HepG2 (cell line): ENCODE measurements around the gene FAIM. TPM values are rescaled to one million over a fixed set of nuclear protein-coding genes. Genes with fewer than 3 reads are reported as not detected.
A peak's percentile ranks its signal among the peaks of the same experiment; 100 is the strongest.

Experiments used
- ATRX ChIP-seq: sonication (generic); formaldehyde crosslinking; IDR thresholded peaks from 2 replicates; pipeline ENCODE4 v1.4.0; 2020; ENCODE audit warnings: missing genetic modification reagents, borderline replicate concordance
- CAMTA2 ChIP-seq: sonication (generic); formaldehyde crosslinking; IDR thresholded peaks from 2 replicates; pipeline ENCODE4 v1.4.0; 2020; ENCODE audit warnings: mild to moderate bottlenecking, missing genetic modification reagents, borderline replicate concordance
- CENPBD1 ChIP-seq: sonication (generic); formaldehyde crosslinking; IDR thresholded peaks from 2 replicates; pipeline ENCODE4 v1.8.0; 2022; ENCODE audit warnings: missing genetic modification reagents, low read depth, mild to moderate bottlenecking, borderline replicate concordance
- CHD2 ChIP-seq: IDR thresholded peaks from 2 replicates; pipeline ENCODE4 v1.6.1; 2011; ENCODE audit warnings: low read depth, low read length, improper control_type of control experiment
- EED ChIP-seq: sonication (generic); formaldehyde crosslinking; IDR thresholded peaks from 2 replicates; pipeline ENCODE4 v1.5.0; 2020; ENCODE audit warnings: mild to moderate bottlenecking, missing genetic modification reagents
- ETV5 ChIP-seq: IDR thresholded peaks from 2 replicates; pipeline ENCODE4 v1.6.1; 2018; ENCODE audit warnings: missing biosample characterization, missing genetic modification reagents, inconsistent platforms, borderline replicate concordance
- MEF2D ChIP-seq: sonication (generic); formaldehyde crosslinking; IDR thresholded peaks from 2 replicates; pipeline ENCODE4 v1.5.1; 2020; ENCODE audit warnings: mild to moderate bottlenecking, missing genetic modification reagents
- RAD21 ChIP-seq: fragments of 450-650 bp; formaldehyde crosslinking; IDR thresholded peaks from 2 replicates; pipeline ENCODE4 v1.5.0; 2020; ENCODE audit warnings: mild to moderate bottlenecking
- RCOR2 ChIP-seq: IDR thresholded peaks from 2 replicates; pipeline ENCODE4 v1.6.1; 2016; ENCODE audit warnings: missing biosample characterization, missing genetic modification reagents
- XRCC5 ChIP-seq: fragments of 200-400 bp; formaldehyde crosslinking; optimal IDR thresholded peaks from 2 replicates; pipeline ENCODE3; 2017; ENCODE audit warnings: mild to moderate bottlenecking, low read length
- ZHX1 ChIP-seq: sonication (generic); formaldehyde crosslinking; IDR thresholded peaks from 2 replicates; pipeline ENCODE4 v1.8.1; 2022; ENCODE audit warnings: low read depth, mild to moderate bottlenecking, missing genetic modification reagents
- ZKSCAN1 ChIP-seq: fragments of 150-350 bp; IDR thresholded peaks from 2 replicates; pipeline ENCODE4 v1.6.1; 2014; ENCODE audit warnings: low read length
- ZNF17 ChIP-seq: sonication (generic); formaldehyde crosslinking; IDR thresholded peaks from 2 replicates; pipeline ENCODE4 v1.5.0; 2020; ENCODE audit warnings: mild to moderate bottlenecking, missing genetic modification reagents
- ZNF30 ChIP-seq: sonication (generic); formaldehyde crosslinking; IDR thresholded peaks from 2 replicates; pipeline ENCODE4 v1.5.0; 2020; ENCODE audit warnings: mild to moderate bottlenecking, missing genetic modification reagents
- ZNF335 ChIP-seq: sonication (generic); formaldehyde crosslinking; IDR thresholded peaks from 2 replicates; pipeline ENCODE4 v1.4.0; 2020; ENCODE audit warnings: missing genetic modification reagents
- ZNF451 ChIP-seq: sonication (generic); formaldehyde crosslinking; IDR thresholded peaks from 2 replicates; pipeline ENCODE4 v1.5.0; 2020; ENCODE audit warnings: mild to moderate bottlenecking, missing genetic modification reagents
- ZNF484 ChIP-seq: sonication (generic); formaldehyde crosslinking; IDR thresholded peaks from 2 replicates; pipeline ENCODE4 v1.5.1; 2020; ENCODE audit warnings: mild to moderate bottlenecking, low read depth, missing genetic modification reagents, borderline replicate concordance
- ZNF564 ChIP-seq: sonication (generic); formaldehyde crosslinking; IDR thresholded peaks from 2 replicates; pipeline ENCODE4 v1.8.1; 2023; ENCODE audit warnings: mild to moderate bottlenecking, missing genetic modification reagents
- ZNF598 ChIP-seq: sonication (generic); formaldehyde crosslinking; IDR thresholded peaks from 2 replicates; pipeline ENCODE4 v1.5.1; 2020; ENCODE audit warnings: mild to moderate bottlenecking, missing genetic modification reagents, borderline replicate concordance
- ZSCAN30 ChIP-seq: sonication (generic); formaldehyde crosslinking; IDR thresholded peaks from 2 replicates; pipeline ENCODE4 v1.5.0; 2020; ENCODE audit warnings: mild to moderate bottlenecking, missing genetic modification reagents
- ZZZ3 ChIP-seq: sonication (generic); formaldehyde crosslinking; IDR thresholded peaks from 2 replicates; pipeline ENCODE4 v1.4.0; 2020; ENCODE audit warnings: missing genetic modification reagents, mild to moderate bottlenecking, borderline replicate concordance
- polyA plus RNA-seq, 8 experiments: library from polyadenylated mRNA; depleted of rRNA in 3 of 8; stranded (reverse) in 7 of 8; unstranded in 1 of 8; fragments of >200 nt; fragmentation: Illumina TruSeq in 4 of 8; extraction: Trizol in 4 of 8; gene quantifications; 2 replicates each; pipeline versions ENCODE4 v1.2.1 to v1.2.3, GENCODE V29; 2011 to 2016; ENCODE audit warnings: low read depth in 4 of 8, missing spikeins in 1 of 8, mixed read lengths in 1 of 8; ENCODE audit not compliant: insufficient read depth in 1 of 8
- total RNA-seq, 5 experiments: library from RNA; depleted of rRNA; stranded (reverse); fragments of >200 nt; fragmentation: Illumina TruSeq; extraction: Trizol; gene quantifications; 2 replicates each; pipeline ENCODE4 v1.2.3, GENCODE V29; 2016; ENCODE audit warnings: low read depth in 1 of 5
- TF ChIP-seq, protein P1 (sequence below): sonication (generic); formaldehyde crosslinking; IDR thresholded peaks from 2 replicates; pipeline ENCODE4 v1.4.0; 2020; ENCODE audit warnings: mild to moderate bottlenecking, missing genetic modification reagents
- TF ChIP-seq, protein P2 (sequence below): sonication (generic); formaldehyde crosslinking; IDR thresholded peaks from 2 replicates; pipeline ENCODE4 v1.8.0; 2022; ENCODE audit warnings: missing genetic modification reagents, mild to moderate bottlenecking, moderate library complexity, borderline replicate concordance

FAIM gene
- total and polyA plus RNA-seq, 2 of the 13 experiments (the other 11 are each of a cell fraction or from before 2014, with no cell fraction given), result 4.3 to 25.8 TPM

DNA sequence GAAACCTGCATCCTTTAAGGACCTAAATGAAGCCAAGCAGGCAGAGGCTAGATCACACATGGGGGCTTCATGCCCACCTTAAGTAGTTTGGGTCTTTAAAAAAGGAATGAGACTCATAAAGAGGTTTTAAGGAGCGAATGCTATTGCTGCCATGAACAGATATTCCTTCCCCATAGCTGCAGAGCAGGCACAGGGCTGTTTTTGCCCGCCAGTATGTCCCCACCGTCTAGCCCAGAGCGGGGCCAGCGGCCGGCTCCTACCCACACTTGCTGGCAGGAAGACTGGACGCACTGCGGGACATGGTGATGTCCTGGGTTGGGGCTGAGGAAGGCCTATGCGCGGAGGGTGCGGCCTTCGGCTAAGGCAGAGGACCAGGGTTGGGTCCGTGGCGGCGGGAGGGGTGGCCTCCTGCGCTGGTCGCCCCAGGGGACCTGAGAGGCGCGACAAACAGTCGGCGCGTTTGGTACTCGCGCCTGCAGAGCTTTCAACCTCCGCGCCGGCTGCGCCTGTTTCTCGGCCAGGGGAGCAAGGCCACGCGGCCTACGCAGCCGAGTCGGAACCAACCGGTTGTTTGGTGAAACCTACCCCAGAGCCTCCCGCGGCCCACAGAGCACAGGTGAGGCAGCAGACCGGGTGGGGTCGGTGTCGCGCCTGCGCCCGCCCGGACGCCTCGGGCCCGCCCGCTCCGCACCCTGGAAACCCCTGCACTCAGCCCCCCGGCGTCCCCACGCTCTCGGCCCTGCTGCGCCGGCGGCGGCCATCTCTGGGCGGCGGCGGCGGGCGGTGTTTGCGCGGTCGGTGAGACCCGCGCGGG is at the start of gene FAIM (continued):
- TF ChIP-seq ZZZ3 (CRISPR knock-in tag) (0 out of 2 replicates have a peak, but pooled peaks have one; percentile 37), ZNF564 (CRISPR knock-in tag) (no peak), ZNF598 (peak; percentile 67; the same call in 1 of the 2 replicates), RCOR2 (CRISPR knock-in tag) (no peak), RAD21 (peak; percentile 38; the same call in 1 of the 2 replicates), ZSCAN30 (CRISPR knock-in tag) (no peak), CENPBD1 (CRISPR knock-in tag) (no peak), ZNF17 (no peak), ZNF451 (CRISPR knock-in tag) (no peak), ZKSCAN1 (no peak), XRCC5 (peak; percentile 24), ZNF335 (CRISPR knock-in tag) (peak; percentile 82), MEF2D (CRISPR knock-in tag) (peak; percentile 36; the same call in 1 of the 2 replicates), ZNF484 (CRISPR knock-in tag) (no peak), ETV5 (CRISPR knock-in tag) (peak; percentile 32; the same call in 1 of the 2 replicates), ZHX1 (CRISPR knock-in tag) (peak; percentile 68), CHD2 (no peak), CAMTA2 (CRISPR knock-in tag) (no peak), ZNF30 (CRISPR knock-in tag) (peak; percentile 74; the same call in 1 of the 2 replicates), ATRX (CRISPR knock-in tag) (no peak), EED (CRISPR knock-in tag) (peak; percentile 9; the same call in 1 of the 2 replicates)
- TF ChIP-seq, protein P1, sequence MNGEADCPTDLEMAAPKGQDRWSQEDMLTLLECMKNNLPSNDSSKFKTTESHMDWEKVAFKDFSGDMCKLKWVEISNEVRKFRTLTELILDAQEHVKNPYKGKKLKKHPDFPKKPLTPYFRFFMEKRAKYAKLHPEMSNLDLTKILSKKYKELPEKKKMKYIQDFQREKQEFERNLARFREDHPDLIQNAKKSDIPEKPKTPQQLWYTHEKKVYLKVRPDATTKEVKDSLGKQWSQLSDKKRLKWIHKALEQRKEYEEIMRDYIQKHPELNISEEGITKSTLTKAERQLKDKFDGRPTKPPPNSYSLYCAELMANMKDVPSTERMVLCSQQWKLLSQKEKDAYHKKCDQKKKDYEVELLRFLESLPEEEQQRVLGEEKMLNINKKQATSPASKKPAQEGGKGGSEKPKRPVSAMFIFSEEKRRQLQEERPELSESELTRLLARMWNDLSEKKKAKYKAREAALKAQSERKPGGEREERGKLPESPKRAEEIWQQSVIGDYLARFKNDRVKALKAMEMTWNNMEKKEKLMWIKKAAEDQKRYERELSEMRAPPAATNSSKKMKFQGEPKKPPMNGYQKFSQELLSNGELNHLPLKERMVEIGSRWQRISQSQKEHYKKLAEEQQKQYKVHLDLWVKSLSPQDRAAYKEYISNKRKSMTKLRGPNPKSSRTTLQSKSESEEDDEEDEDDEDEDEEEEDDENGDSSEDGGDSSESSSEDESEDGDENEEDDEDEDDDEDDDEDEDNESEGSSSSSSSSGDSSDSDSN, result peak; percentile 99
- TF ChIP-seq, protein P2, sequence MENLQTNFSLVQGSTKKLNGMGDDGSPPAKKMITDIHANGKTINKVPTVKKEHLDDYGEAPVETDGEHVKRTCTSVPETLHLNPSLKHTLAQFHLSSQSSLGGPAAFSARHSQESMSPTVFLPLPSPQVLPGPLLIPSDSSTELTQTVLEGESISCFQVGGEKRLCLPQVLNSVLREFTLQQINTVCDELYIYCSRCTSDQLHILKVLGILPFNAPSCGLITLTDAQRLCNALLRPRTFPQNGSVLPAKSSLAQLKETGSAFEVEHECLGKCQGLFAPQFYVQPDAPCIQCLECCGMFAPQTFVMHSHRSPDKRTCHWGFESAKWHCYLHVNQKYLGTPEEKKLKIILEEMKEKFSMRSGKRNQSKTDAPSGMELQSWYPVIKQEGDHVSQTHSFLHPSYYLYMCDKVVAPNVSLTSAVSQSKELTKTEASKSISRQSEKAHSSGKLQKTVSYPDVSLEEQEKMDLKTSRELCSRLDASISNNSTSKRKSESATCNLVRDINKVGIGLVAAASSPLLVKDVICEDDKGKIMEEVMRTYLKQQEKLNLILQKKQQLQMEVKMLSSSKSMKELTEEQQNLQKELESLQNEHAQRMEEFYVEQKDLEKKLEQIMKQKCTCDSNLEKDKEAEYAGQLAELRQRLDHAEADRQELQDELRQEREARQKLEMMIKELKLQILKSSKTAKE (CRISPR knock-in tag), result no peak
